HCT116 (cell line): ENCODE results near the gene NLGN3.

ENCODE experiments used
- CEBPB ChIP-seq: IDR thresholded peaks from 2 replicates; pipeline ENCODE4 v1.6.1; 2012; ENCODE audit warnings: low read depth
- EZH2 ChIP-seq: fragments of 200-600 bp; sonication (generic); IDR thresholded peaks from 2 replicates; pipeline ENCODE4 v1.6.1; 2017; ENCODE audit warnings: antibody characterized with exemption, mixed run types
- EZH2phosphoT487 ChIP-seq: fragments of 200-600 bp; IDR thresholded peaks from 2 replicates; pipeline ENCODE4 v1.6.1; 2018; ENCODE audit warnings: antibody characterized with exemption, borderline replicate concordance
- MAX ChIP-seq: IDR thresholded peaks from 2 replicates; pipeline ENCODE4 v1.6.1; 2012
- POLR2A ChIP-seq: IDR thresholded peaks from 2 replicates; pipeline ENCODE4 v1.7.0; 2011; ENCODE audit warnings: borderline replicate concordance; ENCODE audit not compliant: insufficient read depth, insufficient read length; ENCODE audit errors: extremely low read depth
- POLR2AphosphoS5 ChIP-seq: IDR thresholded peaks from 2 replicates; pipeline ENCODE4 v1.6.1; 2011; ENCODE audit warnings: mild to moderate bottlenecking, low read depth, low read length, moderate library complexity
- RAD21 ChIP-seq: IDR thresholded peaks from 2 replicates; pipeline ENCODE4 v1.6.1; 2012; ENCODE audit warnings: low read depth, mild to moderate bottlenecking
- SP1 ChIP-seq: IDR thresholded peaks from 2 replicates; pipeline ENCODE4 v1.6.1; 2012; ENCODE audit warnings: low read depth
- TF ChIP-seq, protein P1 (sequence below): IDR thresholded peaks from 2 replicates; pipeline ENCODE4 v1.6.1; 2011; ENCODE audit warnings: mild to moderate bottlenecking, low read length, moderate library complexity; ENCODE audit not compliant: insufficient replicate concordance; ENCODE audit errors: extremely low read depth
- TF ChIP-seq, protein P2 (sequence below), 3 experiments: fragments of 200-600 bp in 1 of 3; sonication (generic) in 1 of 3; IDR thresholded peaks in 2 of 3; conservative IDR thresholded peaks in 1 of 3; 2 replicates each; pipeline ENCODE4 v1.5.1; 2012 to 2017; ENCODE audit warnings: low read depth in 2 of 3, low read length in 2 of 3, antibody characterized with exemption in 1 of 3, borderline replicate concordance in 1 of 3, control low read depth in 1 of 3, mild to moderate bottlenecking in 1 of 3, mixed read lengths in 1 of 3, mixed run types in 1 of 3, moderate library complexity in 1 of 3; ENCODE audit not compliant: insufficient read depth in 1 of 3

GRCh38 chrX:71154196-71154595, 9.6 kb downstream of the NLGN3 start:
- TF ChIP-seq MAX (no peak), POLR2A (no peak), CEBPB (no peak), RAD21 (no peak), SP1 (no peak), EZH2 (no peak), POLR2AphosphoS5 (no peak), EZH2phosphoT487 (no peak)
- TF ChIP-seq, protein P1, sequence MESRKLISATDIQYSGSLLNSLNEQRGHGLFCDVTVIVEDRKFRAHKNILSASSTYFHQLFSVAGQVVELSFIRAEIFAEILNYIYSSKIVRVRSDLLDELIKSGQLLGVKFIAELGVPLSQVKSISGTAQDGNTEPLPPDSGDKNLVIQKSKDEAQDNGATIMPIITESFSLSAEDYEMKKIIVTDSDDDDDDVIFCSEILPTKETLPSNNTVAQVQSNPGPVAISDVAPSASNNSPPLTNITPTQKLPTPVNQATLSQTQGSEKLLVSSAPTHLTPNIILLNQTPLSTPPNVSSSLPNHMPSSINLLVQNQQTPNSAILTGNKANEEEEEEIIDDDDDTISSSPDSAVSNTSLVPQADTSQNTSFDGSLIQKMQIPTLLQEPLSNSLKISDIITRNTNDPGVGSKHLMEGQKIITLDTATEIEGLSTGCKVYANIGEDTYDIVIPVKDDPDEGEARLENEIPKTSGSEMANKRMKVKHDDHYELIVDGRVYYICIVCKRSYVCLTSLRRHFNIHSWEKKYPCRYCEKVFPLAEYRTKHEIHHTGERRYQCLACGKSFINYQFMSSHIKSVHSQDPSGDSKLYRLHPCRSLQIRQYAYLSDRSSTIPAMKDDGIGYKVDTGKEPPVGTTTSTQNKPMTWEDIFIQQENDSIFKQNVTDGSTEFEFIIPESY: no peak
- TF ChIP-seq, protein P2, sequence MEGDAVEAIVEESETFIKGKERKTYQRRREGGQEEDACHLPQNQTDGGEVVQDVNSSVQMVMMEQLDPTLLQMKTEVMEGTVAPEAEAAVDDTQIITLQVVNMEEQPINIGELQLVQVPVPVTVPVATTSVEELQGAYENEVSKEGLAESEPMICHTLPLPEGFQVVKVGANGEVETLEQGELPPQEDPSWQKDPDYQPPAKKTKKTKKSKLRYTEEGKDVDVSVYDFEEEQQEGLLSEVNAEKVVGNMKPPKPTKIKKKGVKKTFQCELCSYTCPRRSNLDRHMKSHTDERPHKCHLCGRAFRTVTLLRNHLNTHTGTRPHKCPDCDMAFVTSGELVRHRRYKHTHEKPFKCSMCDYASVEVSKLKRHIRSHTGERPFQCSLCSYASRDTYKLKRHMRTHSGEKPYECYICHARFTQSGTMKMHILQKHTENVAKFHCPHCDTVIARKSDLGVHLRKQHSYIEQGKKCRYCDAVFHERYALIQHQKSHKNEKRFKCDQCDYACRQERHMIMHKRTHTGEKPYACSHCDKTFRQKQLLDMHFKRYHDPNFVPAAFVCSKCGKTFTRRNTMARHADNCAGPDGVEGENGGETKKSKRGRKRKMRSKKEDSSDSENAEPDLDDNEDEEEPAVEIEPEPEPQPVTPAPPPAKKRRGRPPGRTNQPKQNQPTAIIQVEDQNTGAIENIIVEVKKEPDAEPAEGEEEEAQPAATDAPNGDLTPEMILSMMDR (IDR thresholded peaks at IDR 0.05 in 2 of 3, conservative IDR thresholded peaks at IDR 0.05 in 1 of 3; ENCODE audit: borderline replicate concordance in 1 of 3, insufficient read depth in 1 of 3, low read depth in 2 of 3, low read length in 2 of 3): no peak
